Neural cell (in vitro differentiated cells): Measurements from ENCODE around the gene PPFIBP1. TPM values are rescaled to one million over a fixed set of nuclear protein-coding genes. Genes with fewer than 3 reads are reported as not detected.

Experiments
- H2AFZ ChIP-seq: fragments of 200-600, 300-800 bp; sonication (generic), shearing (Covaris generic); 2 replicates; pipeline ENCODE4 v1.6.0; 2014; ENCODE audit warnings: low read depth, mild to moderate bottlenecking, antibody characterized with exemption, low read length, moderate library complexity
- H3F3A ChIP-seq: fragments of 200-600 bp; shearing (Covaris generic); 2 replicates; pipeline ENCODE4 v1.6.1; 2016; ENCODE audit warnings: mild to moderate bottlenecking, moderate library complexity, mixed read lengths, antibody characterized with exemption, low read length; ENCODE audit not compliant: insufficient read depth, poor library complexity, severe bottlenecking
- H3K27ac ChIP-seq: fragments of 200-600, 300-800 bp; sonication (generic), shearing (Covaris generic); 2 replicates; pipeline ENCODE4 v1.5.1; 2014; ENCODE audit warnings: mild to moderate bottlenecking, low read length, moderate library complexity
- H3K27me3 ChIP-seq: fragments of 300-800, 200-600 bp; sonication (generic), shearing (Covaris generic); 2 replicates; pipeline ENCODE4 v1.6.0; 2014; ENCODE audit warnings: mild to moderate bottlenecking, low read depth, low read length, moderate library complexity; ENCODE audit not compliant: insufficient read depth
- H3K36me3 ChIP-seq: fragments of 300-800, 200-600 bp; sonication (generic), shearing (Covaris generic); 2 replicates; pipeline ENCODE4 v1.5.1; 2014; ENCODE audit warnings: mild to moderate bottlenecking, antibody characterized with exemption, low read length, moderate library complexity; ENCODE audit not compliant: insufficient read depth
- H3K4me2 ChIP-seq: fragments of 300-800, 200-600 bp; sonication (generic), shearing (Covaris generic); 2 replicates; pipeline ENCODE4 v1.6.0; 2014; ENCODE audit warnings: mild to moderate bottlenecking, low read length
- H3K4me3 ChIP-seq: fragments of 300-800, 200-600 bp; sonication (generic), shearing (Covaris generic); 2 replicates; pipeline ENCODE4 v1.5.1; 2014; ENCODE audit warnings: mild to moderate bottlenecking, low read length, moderate library complexity
- H3K79me2 ChIP-seq: fragments of 200-600 bp; shearing (Covaris generic); replicated peaks from 2 replicates; pipeline ENCODE4 v1.6.0; 2014; ENCODE audit warnings: mild to moderate bottlenecking, low read length, moderate library complexity; ENCODE audit not compliant: insufficient read depth
- H3K9ac ChIP-seq: fragments of 300-800, 200-600 bp; sonication (generic), shearing (Covaris generic); 2 replicates; pipeline ENCODE4 v1.6.1; 2016; ENCODE audit warnings: mild to moderate bottlenecking, low read length, mixed read lengths
- H3K9me2 ChIP-seq: fragments of 200-600 bp; shearing (Covaris generic); 2 replicates; pipeline ENCODE4 v1.6.1; 2016; ENCODE audit warnings: mild to moderate bottlenecking, low read length, mixed read lengths; ENCODE audit not compliant: insufficient read depth
- H3K9me3 ChIP-seq: fragments of 200-600, 300-800 bp; sonication (generic), shearing (Covaris generic); 2 replicates; pipeline ENCODE4 v1.6.1; 2016; ENCODE audit warnings: mild to moderate bottlenecking, mixed run types, low read length, moderate library complexity, mixed read lengths
- H4K20me1 ChIP-seq: fragments of 200-600 bp; shearing (Covaris generic); 2 replicates; pipeline ENCODE4 v1.6.1; 2016; ENCODE audit warnings: mild to moderate bottlenecking, mixed run types; ENCODE audit not compliant: insufficient read depth
- CTCF ChIP-seq: fragments of 450-650 bp; IDR thresholded peaks from 2 replicates; pipeline ENCODE4 v1.5.1; 2014; ENCODE audit warnings: antibody characterized with exemption, mild to moderate bottlenecking, moderate library complexity; ENCODE audit not compliant: poor library complexity, severe bottlenecking
- EP300 ChIP-seq: fragments of 450-650 bp; conservative IDR thresholded peaks from 2 replicates; pipeline ENCODE4 v1.6.1; 2014; ENCODE audit warnings: antibody characterized with exemption, mild to moderate bottlenecking, moderate library complexity; ENCODE audit not compliant: poor library complexity, severe bottlenecking
- EZH2 ChIP-seq: fragments of 200-600, 300-800 bp; shearing (Covaris generic), sonication (generic); IDR thresholded peaks from 2 replicates; pipeline ENCODE4 v1.6.1; 2014; ENCODE audit warnings: antibody characterized with exemption, low read length, borderline replicate concordance, mild to moderate bottlenecking; ENCODE audit not compliant: insufficient read depth, poor library complexity, severe bottlenecking
- MXI1 ChIP-seq: fragments of 450-650 bp; conservative IDR thresholded peaks from 2 replicates; pipeline ENCODE4 v1.6.1; 2014; ENCODE audit warnings: antibody characterized with exemption, mild to moderate bottlenecking; ENCODE audit not compliant: poor library complexity, severe bottlenecking
- POLR2AphosphoS5 ChIP-seq: IDR thresholded peaks from 2 replicates; pipeline ENCODE4 v1.6.1; 2012
- RAD21 ChIP-seq: fragments of 450-650 bp; conservative IDR thresholded peaks from 2 replicates; pipeline ENCODE4 v1.6.1; 2014; ENCODE audit warnings: antibody characterized with exemption, mild to moderate bottlenecking, moderate library complexity
- SMC3 ChIP-seq: fragments of 450-650 bp; conservative IDR thresholded peaks from 2 replicates; pipeline ENCODE4 v1.6.1; 2014; ENCODE audit warnings: antibody characterized with exemption, mild to moderate bottlenecking, moderate library complexity; ENCODE audit not compliant: poor library complexity
- TAF1 ChIP-seq: IDR thresholded peaks from 2 replicates; pipeline ENCODE4 v1.6.1; 2012; ENCODE audit warnings: low read depth
- polyA plus RNA-seq: library from polyadenylated mRNA; depleted of rRNA; stranded (reverse); fragments of >200 nt; gene quantifications from 2 replicates; pipeline ENCODE4 v1.2.3, GENCODE V29; 2014
- TF ChIP-seq, protein P1 (sequence below): IDR thresholded peaks from 2 replicates; pipeline ENCODE4 v1.6.1; 2012; ENCODE audit warnings: borderline replicate concordance

PPFIBP1 gene
- polyA plus RNA-seq, 1 donor from 2014 or later, result 30.2 TPM

DNA sequence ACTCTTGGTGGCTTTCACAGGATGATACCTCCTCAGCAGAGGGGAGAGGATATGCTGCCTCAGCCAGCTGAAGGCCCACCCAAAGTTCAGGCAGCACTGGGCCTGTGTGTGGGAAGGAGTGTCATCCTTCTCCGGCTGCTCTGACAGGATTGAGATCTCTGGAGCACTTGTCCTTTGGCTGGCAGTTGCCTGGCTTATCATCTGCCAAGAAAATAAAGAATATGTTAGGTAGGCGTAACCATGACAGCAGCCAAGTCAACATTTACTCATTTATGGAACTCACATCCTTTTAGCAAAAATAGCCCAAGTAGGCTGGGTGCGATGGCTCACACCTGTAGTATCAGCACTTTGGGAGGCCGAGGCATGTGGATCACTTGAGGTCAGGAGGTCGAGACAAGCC, 68.5 kb downstream of the PPFIBP1 start:
- H3K27ac ChIP-seq, result no peak overlapping the region
- H2AFZ ChIP-seq, result no peak overlapping the region
- no peaks in the 10 kb centered on the region for H3K36me3 ChIP-seq
- H3K9ac ChIP-seq, result no peak overlapping the region
- no peaks in the 10 kb centered on the region for H3K9me2 ChIP-seq
- H3K9me3 ChIP-seq, result no peaks in the 10 kb centered on the region
- TF ChIP-seq EP300 (no peak), EZH2 (no peak), TAF1 (no peak), POLR2AphosphoS5 (no peak), SMC3 (no peak), RAD21 (no peak), MXI1 (no peak), CTCF (no peak)
- TF ChIP-seq, protein P1, sequence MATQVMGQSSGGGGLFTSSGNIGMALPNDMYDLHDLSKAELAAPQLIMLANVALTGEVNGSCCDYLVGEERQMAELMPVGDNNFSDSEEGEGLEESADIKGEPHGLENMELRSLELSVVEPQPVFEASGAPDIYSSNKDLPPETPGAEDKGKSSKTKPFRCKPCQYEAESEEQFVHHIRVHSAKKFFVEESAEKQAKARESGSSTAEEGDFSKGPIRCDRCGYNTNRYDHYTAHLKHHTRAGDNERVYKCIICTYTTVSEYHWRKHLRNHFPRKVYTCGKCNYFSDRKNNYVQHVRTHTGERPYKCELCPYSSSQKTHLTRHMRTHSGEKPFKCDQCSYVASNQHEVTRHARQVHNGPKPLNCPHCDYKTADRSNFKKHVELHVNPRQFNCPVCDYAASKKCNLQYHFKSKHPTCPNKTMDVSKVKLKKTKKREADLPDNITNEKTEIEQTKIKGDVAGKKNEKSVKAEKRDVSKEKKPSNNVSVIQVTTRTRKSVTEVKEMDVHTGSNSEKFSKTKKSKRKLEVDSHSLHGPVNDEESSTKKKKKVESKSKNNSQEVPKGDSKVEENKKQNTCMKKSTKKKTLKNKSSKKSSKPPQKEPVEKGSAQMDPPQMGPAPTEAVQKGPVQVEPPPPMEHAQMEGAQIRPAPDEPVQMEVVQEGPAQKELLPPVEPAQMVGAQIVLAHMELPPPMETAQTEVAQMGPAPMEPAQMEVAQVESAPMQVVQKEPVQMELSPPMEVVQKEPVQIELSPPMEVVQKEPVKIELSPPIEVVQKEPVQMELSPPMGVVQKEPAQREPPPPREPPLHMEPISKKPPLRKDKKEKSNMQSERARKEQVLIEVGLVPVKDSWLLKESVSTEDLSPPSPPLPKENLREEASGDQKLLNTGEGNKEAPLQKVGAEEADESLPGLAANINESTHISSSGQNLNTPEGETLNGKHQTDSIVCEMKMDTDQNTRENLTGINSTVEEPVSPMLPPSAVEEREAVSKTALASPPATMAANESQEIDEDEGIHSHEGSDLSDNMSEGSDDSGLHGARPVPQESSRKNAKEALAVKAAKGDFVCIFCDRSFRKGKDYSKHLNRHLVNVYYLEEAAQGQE, result no peak
- no peaks in the 10 kb centered on the region for H3K27me3 ChIP-seq
- no peak overlapping the region for H3K4me2 ChIP-seq
- no peak overlapping the region for H3K4me3 ChIP-seq
- H3F3A ChIP-seq, result no peaks in the 10 kb centered on the region
- H4K20me1 ChIP-seq, result no peaks in the 10 kb centered on the region
- H3K79me2 ChIP-seq, result no peaks in the 10 kb centered on the region

DNA sequence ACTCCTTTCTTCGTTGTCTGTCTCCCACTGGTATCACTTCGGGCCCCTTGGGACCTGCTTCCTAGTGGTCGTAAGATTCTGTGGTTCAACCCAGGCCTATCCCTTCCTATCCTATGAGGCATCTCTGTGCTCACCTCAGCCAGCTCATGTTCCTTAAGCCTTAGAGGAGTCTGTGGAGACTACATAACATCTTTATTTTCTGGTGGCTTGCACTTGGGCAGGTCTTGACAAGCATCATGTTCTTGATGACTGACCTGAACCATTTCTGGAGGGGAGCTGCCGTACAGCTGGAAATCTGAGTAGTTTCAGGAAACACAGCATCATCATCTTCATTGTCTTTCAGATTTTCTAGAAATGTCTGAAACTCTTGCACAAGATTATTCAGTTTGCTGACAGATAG, 69.3 kb downstream of the PPFIBP1 start:
- Histone ChIP-seq H3K9me3 (no peaks in the 10 kb centered on the region), H3K4me3 (no peak overlapping the region), H3K27ac (no peak overlapping the region), H3K27me3 (no peaks in the 10 kb centered on the region), H3K79me2 (no peaks in the 10 kb centered on the region), H4K20me1 (no peaks in the 10 kb centered on the region), H3K36me3 (no peaks in the 10 kb centered on the region), H3K4me2 (no peak overlapping the region), H3K9me2 (no peaks in the 10 kb centered on the region), H3K9ac (no peak overlapping the region), H3F3A (no peaks in the 10 kb centered on the region), H2AFZ (no peak overlapping the region)
- TF ChIP-seq CTCF (no peak), EP300 (no peak), MXI1 (no peak)
